Measurements from ENCODE around the gene TTYH2.

DNA sequence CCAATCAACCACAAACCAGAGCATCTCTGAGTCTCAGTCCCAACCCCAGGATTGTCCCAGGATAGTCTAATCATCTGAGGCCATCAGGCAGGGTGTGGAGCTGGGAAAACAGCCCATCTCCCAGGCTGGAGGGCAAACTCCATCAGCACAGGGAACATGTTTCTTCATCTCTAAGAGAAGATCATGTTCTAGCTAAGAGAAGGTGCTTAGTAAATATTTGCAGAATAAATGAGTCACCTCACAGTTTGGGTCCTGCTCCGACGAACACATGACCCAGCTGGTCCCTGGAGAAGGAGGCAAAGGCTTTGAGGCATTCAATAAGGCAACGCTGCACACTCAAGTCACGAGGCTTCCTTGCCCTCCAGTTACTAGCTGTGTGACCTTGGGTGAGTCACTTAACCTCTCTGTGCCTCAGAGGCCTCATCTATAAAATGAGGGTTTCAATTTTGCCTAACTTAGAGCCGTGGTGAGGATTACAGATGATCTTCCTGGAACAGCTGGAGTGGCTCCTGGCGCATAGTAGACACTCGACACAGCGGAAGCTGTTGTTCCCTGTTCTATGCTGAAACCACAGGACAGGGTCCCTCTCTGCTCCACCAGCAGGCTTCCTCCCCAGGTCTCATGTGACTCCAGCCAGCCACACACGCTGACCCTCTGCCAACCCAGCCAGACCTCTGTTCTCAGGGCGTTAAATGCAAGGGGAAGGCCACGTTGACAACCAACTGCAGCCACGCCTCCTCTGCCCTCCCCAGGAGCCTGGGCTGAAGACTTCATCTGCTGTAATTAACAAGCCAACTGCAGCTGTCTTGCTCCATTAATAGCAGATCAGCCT is 20.2 kb upstream of the TTYH2 start:
- TF ChIP-seq POLR2A (IDR thresholded peaks at IDR 0.05): no peak
- peak in 2 of 4 donors; percentile 10 to 23 for TF ChIP-seq POLR2AphosphoS5 (IDR thresholded peaks at IDR 0.05)
- TF ChIP-seq, protein P1, sequence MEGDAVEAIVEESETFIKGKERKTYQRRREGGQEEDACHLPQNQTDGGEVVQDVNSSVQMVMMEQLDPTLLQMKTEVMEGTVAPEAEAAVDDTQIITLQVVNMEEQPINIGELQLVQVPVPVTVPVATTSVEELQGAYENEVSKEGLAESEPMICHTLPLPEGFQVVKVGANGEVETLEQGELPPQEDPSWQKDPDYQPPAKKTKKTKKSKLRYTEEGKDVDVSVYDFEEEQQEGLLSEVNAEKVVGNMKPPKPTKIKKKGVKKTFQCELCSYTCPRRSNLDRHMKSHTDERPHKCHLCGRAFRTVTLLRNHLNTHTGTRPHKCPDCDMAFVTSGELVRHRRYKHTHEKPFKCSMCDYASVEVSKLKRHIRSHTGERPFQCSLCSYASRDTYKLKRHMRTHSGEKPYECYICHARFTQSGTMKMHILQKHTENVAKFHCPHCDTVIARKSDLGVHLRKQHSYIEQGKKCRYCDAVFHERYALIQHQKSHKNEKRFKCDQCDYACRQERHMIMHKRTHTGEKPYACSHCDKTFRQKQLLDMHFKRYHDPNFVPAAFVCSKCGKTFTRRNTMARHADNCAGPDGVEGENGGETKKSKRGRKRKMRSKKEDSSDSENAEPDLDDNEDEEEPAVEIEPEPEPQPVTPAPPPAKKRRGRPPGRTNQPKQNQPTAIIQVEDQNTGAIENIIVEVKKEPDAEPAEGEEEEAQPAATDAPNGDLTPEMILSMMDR (IDR thresholded peaks at IDR 0.05): no peak

Data from sigmoid colon (tissue), 4 donors.